T-helper 22 cell (primary cell): ENCODE measurements around the gene PHLPP2.

Experiments used
- DNase-seq: peaks from one replicate; pipeline ENCODE4 v3.0.0-alpha.2; 2020; ENCODE audit warnings: low read depth

Gene PHLPP2, protein sequence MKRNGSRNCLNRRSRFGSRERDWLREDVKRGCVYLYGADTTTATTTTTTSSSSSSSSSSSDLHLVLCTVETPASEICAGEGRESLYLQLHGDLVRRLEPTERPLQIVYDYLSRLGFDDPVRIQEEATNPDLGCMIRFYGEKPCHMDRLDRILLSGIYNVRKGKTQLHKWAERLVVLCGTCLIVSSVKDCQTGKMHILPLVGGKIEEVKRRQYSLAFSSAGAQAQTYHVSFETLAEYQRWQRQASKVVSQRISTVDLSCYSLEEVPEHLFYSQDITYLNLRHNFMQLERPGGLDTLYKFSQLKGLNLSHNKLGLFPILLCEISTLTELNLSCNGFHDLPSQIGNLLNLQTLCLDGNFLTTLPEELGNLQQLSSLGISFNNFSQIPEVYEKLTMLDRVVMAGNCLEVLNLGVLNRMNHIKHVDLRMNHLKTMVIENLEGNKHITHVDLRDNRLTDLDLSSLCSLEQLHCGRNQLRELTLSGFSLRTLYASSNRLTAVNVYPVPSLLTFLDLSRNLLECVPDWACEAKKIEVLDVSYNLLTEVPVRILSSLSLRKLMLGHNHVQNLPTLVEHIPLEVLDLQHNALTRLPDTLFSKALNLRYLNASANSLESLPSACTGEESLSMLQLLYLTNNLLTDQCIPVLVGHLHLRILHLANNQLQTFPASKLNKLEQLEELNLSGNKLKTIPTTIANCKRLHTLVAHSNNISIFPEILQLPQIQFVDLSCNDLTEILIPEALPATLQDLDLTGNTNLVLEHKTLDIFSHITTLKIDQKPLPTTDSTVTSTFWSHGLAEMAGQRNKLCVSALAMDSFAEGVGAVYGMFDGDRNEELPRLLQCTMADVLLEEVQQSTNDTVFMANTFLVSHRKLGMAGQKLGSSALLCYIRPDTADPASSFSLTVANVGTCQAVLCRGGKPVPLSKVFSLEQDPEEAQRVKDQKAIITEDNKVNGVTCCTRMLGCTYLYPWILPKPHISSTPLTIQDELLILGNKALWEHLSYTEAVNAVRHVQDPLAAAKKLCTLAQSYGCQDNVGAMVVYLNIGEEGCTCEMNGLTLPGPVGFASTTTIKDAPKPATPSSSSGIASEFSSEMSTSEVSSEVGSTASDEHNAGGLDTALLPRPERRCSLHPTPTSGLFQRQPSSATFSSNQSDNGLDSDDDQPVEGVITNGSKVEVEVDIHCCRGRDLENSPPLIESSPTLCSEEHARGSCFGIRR (N-terminal part only)

DNA sequence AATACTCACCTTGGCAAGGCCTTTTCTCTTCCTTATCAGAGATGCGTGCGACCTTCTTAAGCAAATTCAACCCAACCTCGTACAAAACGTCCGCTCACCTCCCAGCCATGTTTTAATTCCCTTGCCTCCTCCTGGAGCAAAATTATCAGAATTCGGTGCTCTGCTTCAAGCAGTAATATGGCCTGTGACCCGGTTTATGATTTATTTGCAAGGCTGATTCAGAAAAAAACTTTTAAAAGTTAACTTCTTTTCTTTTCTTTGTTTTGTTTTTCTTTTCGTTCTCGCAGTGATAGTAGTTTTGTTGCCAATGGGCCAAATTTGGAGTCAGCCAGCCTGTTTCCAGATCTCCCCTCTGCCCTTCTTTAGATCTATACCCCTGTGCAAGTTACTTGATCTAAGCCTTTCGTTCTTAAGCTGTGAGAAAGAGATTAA lies at the start of gene PHLPP2:
PHLPP2 (minus strand) TSS at position 382 of the 432 bp plus-strand sequence. CDS start 9,906 bp downstream, outside the sequence.
- no peak for DNase-seq

- no peak for DNase-seq
These were observed 47.1 kb upstream of the PHLPP2 start for GRCh38 chr16:71771571-71771970.

GRCh38 chr16:71769222-71769621 lies 44.7 kb upstream of the PHLPP2 start:
- DNase-seq, result no peak

- DNase-seq, result no peak
These were observed 42.8 kb upstream of the PHLPP2 start for GRCh38 chr16:71767060-71767900.

- DNase-seq, result no peak
These were observed 37.7 kb upstream of the PHLPP2 start for GRCh38 chr16:71762186-71762585.

DNA sequence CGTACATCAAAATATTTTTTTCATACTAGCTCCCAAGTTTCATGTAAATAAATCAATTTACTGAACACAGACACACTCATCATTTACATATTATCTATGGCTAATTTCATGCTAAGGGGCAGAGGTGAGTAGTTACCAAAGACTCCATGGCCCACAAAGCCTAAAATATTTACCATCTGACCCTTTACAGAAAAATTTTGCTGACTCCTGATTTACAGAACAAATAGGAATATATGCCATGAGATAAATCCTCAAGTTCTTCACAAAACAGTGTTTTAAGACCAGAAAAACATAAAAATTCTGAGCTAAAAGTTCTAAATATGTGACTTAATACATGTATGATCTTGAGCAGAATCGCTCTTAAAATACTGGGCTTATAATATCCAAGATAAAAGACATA lies 36.6 kb upstream of the PHLPP2 start:
- no peak for DNase-seq

- DNase-seq, result no peak
These were observed 33.8 kb upstream of the PHLPP2 start for GRCh38 chr16:71758293-71758760.

DNA sequence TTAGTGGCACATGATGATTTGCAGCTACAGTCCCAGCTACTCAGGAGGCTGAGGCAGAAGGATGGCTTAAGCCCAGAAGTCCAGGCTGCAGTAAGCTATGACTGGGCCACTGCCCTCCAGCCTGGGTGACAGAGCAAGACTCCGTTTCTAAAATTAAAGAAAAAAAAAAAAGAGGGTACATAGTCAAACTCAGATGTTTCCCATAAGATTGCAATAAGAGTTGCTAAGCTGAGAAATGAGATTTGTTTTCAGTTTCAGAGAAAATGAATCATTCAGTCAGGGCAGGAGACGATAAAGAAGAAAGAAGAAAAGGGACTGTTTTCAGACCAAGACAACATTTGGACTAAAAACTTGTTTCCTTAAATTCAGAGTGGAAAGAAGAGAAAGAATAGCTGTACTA lies 30.2 kb upstream of the PHLPP2 start:
- no peak for DNase-seq

DNA sequence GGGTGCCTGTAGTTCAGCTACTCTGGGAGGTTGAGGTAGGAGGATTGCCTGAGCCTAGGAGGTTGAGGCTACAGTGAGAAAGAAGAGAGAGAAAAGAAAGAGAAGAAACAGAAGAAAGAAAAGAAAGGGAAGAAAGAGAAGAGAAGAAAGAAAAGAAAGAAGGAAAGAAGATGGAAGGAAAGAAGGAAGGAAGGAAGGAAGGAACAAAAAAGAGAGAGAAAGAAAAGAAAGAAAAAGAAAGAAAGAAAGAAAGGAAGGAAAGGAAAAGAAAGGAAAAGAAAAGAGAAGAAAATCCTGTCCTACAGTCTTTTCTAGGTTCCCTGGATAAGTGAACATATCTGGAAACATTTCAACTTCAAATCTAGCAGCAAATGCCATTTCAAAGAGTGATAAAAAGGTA lies 29.6 kb upstream of the PHLPP2 start:
- no peak for DNase-seq

DNA sequence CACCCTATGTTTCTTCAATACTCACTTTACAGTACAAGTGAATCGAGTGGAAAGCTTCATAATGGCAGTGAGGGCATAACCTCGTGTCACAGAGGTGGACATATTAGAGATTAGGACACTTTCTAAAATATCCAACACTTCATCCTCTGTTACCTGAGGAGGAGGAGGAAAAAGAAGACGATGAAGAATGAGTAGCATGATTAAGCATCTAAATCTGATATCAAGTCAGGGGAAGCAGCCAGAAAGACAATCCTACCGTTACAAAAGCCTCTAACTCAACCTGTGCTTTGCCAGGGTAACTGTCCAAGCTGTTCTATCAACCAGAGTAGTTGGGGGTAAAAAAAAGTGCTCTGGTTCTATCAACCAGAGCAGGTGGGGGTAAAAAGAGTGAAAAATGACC lies 23.7 kb upstream of the PHLPP2 start:
- DNase-seq, result no peak

DNA sequence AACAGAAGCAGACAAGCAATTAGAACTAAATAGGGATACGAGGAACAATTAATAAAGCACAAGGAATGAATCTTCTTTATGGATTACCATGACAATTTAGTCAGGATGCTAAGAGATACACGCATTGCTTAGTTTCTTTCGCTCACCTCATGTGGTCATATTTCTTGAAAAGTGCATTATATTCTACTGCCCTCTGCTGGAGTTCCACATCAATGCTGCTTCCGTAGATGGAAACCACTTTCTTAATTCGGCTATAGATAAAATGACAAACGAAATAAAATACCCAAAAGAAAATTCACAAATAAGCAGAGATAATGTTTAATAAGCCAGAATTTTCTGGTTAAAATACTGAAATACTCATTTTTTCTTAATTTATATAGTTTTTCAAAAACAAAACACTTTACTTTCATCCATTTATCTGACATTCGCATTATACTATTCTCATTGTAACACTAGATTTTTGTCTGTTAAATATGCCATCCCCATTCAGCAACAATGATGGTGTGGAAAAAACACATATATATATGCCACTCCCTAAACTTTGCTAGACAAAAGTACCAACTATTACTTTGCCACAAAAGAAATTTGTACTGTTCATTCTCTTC lies 22.0 kb upstream of the PHLPP2 start:
- no peak for DNase-seq

GRCh38 chr16:71738855-71739254 lies 14.4 kb upstream of the PHLPP2 start:
- DNase-seq, result no peak

GRCh38 chr16:71737501-71737900 lies 13.0 kb upstream of the PHLPP2 start:
- no peak for DNase-seq

DNA sequence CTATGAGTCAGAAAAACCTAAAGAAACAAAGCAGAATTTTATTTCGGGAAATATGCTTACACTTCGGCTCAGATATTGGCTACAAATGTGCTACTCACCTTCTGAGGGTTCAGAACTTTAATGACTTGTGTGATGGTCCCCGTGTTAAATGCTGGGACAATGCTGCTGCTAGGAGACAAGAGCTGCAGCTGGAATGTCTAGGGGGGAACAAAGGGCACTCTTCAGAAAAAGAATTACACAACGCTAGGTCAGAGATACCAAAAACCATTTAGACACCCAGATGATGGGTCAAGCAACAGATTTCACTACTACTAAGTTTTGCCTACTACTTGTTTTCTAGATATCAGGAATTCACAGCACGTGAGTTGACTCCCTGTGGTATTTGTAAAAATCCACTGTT lies 10.0 kb upstream of the PHLPP2 start:
- no peak for DNase-seq

- no peak for DNase-seq
These were observed 8.1 kb upstream of the PHLPP2 start for GRCh38 chr16:71732587-71732986.

DNA sequence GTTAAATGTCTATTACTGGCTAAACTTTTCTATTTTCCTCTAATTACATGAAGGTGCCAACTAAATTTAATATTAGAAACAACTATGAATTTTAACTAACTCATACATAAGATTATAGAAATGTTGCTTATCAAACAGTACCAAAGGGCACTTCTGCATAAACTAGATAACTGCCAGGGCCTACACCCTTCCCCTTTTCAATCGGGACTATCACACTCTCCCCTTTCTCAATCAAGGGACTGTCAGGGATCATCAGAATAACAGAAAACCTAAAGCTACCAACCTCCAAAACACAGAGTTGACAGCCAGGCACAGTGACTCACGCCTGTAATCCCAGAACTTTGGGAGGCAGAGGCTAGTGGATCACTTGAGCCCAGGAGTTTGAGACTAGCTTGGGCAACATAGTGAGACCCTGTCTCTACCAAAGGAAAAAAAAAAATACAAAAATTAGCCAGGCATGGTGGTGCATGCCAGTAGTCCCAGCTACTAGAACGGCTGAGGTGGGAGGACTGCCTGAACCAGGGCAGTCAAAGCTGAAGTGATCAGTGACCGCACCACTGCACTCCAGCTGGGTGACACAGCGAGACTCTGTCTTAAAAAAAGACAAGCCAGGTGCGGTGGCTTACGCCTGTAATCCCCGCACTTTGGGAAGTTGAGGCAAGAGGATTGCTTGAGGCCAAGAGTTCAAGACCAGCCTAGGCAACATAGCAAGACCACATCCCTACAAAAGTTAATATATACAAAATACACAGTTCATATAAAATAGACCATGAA lies 3.2 kb upstream of the PHLPP2 start:
- DNase-seq, result no peak

- no peak for DNase-seq
These were observed 2.2 kb upstream of the PHLPP2 start for GRCh38 chr16:71726476-71727315.

DNA sequence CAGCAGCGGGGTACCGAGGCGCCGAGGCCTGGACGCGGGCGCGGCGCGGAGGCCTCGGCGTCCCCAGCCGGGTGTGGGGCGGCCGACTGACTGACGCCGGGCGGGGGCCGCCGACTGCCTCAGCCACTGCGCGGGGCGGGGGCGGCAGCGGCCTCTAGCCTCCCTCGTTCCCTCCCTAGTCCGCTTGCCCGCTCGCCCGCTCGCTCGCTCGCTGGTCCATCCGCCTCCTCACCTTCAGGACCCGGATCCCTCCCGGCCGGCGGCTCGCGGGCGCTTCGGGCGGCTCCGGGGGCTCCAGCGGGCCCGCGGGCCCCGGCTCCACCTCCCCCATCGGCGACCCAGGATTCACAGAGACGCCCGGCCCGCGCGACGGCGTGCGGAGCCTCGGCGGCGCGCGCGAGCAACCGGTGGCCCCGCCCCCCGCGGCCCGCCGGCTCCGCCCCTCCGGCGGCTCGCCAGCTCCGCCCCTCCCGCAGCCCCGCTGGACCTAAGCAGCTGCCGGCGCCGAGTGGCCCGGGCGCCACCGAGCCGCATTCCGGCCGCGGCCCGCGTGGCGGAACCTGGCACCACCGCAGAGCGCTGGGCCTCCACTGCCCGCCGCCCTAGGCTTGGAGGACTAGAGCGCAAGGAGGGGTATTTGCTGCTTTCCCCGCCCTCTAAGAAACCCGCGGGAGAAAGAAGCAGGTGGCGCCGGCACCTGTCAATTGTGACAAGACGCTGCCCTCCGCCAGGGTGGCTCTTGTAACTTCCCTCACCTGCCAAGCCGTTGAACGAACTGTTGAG lies 773 bp downstream of the PHLPP2 start:
- DNase-seq, result peak; percentile 65
